Glutamatergic neuron (in vitro differentiated cells): ENCODE data around the gene CPSF3. TPM values are rescaled to one million over a fixed set of nuclear protein-coding genes. Genes with fewer than 3 reads are reported as not detected.

ENCODE experiments used
- DNase-seq: peaks from one replicate; pipeline ENCODE4 v3.0.0; 2022
- H3K27ac Mint-ChIP-seq: one replicate; pipeline ENCODE4 v1.8.0; 2020; ENCODE audit warnings: mild to moderate bottlenecking, mixed read lengths, inconsistent platforms; ENCODE audit not compliant: unreplicated experiment
- H3K27me3 Mint-ChIP-seq: one replicate; pipeline ENCODE4 v1.8.0; 2020; ENCODE audit warnings: mild to moderate bottlenecking, moderate library complexity, mixed read lengths, inconsistent platforms; ENCODE audit not compliant: unreplicated experiment
- H3K36me3 Mint-ChIP-seq: one replicate; pipeline ENCODE4 v1.8.0; 2020; ENCODE audit warnings: mild to moderate bottlenecking, mixed read lengths, inconsistent platforms; ENCODE audit not compliant: unreplicated experiment
- H3K4me1 Mint-ChIP-seq: one replicate; pipeline ENCODE4 v1.8.0; 2020; ENCODE audit warnings: mild to moderate bottlenecking, low read depth, mixed read lengths, inconsistent platforms; ENCODE audit not compliant: unreplicated experiment
- H3K4me3 Mint-ChIP-seq: one replicate; pipeline ENCODE4 v1.8.0; 2020; ENCODE audit warnings: mild to moderate bottlenecking, mixed read lengths, inconsistent platforms; ENCODE audit not compliant: unreplicated experiment
- H3K9me3 Mint-ChIP-seq: one replicate; pipeline ENCODE4 v1.8.0; 2020; ENCODE audit warnings: mild to moderate bottlenecking, moderate library complexity, mixed read lengths, inconsistent platforms; ENCODE audit not compliant: unreplicated experiment
- total RNA-seq: library from RNA; stranded (reverse); fragmentation: NEBNext Ultra II Directional; extraction: Animal tissue kit (Norgen Biotek cat#: 25700); gene quantifications from one replicate; pipeline ENCODE4 v1.2.1, GENCODE V29; 2021; ENCODE audit not compliant: unreplicated experiment
- TF ChIP-seq, protein P1 (sequence below): fragments of 200-600 bp; sonication (generic); IDR thresholded peaks from one replicate; pipeline ENCODE4 v1.5.0; 2021; ENCODE audit not compliant: partially characterized antibody, unreplicated experiment

CPSF3 gene
- total RNA-seq, 1 donor from 2014 or later, result 33.3 TPM

DNA sequence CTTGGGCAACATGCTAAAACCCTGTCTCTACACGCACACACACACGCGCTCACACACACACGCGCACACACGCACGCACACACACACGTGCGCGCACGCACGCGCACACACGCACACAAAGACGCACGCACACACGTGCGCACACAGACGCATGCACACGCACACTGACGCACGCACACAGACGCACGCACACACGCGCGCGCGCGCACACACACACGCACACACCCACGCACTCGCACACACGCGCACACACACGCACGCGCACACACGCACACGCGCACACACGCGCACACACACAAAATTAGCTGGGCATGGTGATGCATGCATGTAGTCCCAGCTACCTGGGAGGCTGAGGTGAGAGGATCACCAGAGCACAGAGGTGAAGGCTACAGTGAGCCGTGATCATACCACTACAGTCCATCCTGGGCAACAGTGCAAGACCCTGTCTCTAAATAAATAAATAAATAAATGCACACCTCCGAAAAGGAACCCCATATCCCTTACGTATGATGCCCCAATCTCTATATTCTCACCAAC is 42.8 kb downstream of the CPSF3 start:
- no peak overlapping the region for H3K4me3 Mint-ChIP-seq
- TF ChIP-seq, protein P1, sequence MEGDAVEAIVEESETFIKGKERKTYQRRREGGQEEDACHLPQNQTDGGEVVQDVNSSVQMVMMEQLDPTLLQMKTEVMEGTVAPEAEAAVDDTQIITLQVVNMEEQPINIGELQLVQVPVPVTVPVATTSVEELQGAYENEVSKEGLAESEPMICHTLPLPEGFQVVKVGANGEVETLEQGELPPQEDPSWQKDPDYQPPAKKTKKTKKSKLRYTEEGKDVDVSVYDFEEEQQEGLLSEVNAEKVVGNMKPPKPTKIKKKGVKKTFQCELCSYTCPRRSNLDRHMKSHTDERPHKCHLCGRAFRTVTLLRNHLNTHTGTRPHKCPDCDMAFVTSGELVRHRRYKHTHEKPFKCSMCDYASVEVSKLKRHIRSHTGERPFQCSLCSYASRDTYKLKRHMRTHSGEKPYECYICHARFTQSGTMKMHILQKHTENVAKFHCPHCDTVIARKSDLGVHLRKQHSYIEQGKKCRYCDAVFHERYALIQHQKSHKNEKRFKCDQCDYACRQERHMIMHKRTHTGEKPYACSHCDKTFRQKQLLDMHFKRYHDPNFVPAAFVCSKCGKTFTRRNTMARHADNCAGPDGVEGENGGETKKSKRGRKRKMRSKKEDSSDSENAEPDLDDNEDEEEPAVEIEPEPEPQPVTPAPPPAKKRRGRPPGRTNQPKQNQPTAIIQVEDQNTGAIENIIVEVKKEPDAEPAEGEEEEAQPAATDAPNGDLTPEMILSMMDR, result no peak
- H3K27ac Mint-ChIP-seq, result no peak overlapping the region
- peaks cover 19% of the 10 kb centered on the region for H3K4me1 Mint-ChIP-seq
- no peak for DNase-seq
- H3K27me3 Mint-ChIP-seq, result peaks cover 5% of the 10 kb centered on the region
- no peaks in the 10 kb centered on the region for H3K9me3 Mint-ChIP-seq
- H3K36me3 Mint-ChIP-seq, result no peaks in the 10 kb centered on the region

DNA sequence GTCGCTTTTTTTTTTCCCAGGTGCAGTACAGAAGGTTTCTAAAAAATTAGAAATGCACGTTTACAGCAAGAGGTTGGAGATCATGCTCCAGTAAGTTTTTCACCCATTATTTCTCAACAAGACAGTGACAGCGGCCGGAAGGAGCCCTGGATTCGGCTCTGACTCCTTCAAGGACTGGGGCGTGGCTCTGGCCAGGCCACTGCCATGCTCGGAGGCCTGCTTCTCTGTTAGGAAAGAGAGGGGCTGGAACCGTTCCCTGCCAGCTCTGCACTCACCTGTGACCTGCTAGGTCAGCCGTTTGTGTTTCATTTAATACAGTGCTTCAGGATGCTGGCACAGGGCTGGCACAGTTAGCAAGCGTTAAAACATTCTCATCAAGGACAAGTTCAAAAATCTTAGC is 44.2 kb downstream of the CPSF3 start:
- DNase-seq, result no peak
- Mint-ChIP-seq H3K36me3 (no peaks in the 10 kb centered on the region), H3K9me3 (no peaks in the 10 kb centered on the region), H3K4me3 (no peak overlapping the region), H3K27me3 (peaks cover 5% of the 10 kb centered on the region), H3K27ac (no peak overlapping the region), H3K4me1 (peaks cover 11% of the 10 kb centered on the region)
- TF ChIP-seq, protein P1, result no peak

DNA sequence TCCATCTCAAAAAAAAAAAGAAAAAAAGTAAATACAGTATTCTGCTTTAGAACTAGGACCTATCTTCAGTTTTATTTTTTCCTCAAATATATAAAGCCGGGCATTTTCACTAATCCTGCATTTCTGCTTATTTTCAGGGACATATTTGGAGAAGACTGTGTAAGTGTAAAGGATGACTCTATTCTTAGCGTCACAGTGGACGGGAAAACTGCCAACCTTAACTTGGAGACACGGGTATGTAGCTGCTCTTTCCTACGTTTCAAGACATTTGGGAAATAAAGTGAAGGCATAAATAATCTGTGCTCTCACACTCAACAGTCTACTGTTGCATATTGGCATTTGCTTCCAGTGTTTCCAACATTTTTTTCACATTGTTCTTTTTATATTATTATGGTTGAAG is 47.8 kb downstream of the CPSF3 start:
- Mint-ChIP-seq H3K9me3 (peaks cover 2% of the 10 kb centered on the region), H3K36me3 (no peaks in the 10 kb centered on the region), H3K4me1 (peaks cover 2% of the 10 kb centered on the region), H3K4me3 (no peak overlapping the region), H3K27me3 (no peaks in the 10 kb centered on the region), H3K27ac (no peak overlapping the region)
- TF ChIP-seq, protein P1, result no peak
- DNase-seq, result no peak

DNA sequence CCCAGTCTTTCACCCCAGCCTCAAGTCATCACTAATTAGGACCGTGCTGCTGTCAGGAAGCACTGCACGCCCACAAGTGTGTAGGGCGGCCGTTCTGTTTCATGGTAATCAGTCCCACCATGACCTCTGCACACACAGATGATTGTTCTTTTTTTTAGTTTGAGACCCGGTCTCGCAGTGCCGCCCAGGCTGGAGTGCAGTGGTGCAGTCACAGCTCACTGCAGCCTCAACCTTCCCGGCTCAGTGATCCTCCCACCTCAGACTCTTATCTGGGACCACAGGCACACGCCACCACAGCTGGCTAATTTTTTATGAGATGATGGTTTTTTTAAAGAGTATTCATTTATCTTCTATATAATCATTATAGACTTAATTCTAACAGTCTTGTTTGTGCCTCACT is 49.1 kb downstream of the CPSF3 start:
- no peaks in the 10 kb centered on the region for H3K36me3 Mint-ChIP-seq
- H3K9me3 Mint-ChIP-seq, result peaks cover 2% of the 10 kb centered on the region
- TF ChIP-seq, protein P1, result no peak
- H3K4me3 Mint-ChIP-seq, result peak overlapping the region; percentile 3
- H3K27me3 Mint-ChIP-seq, result no peaks in the 10 kb centered on the region
- peaks cover 2% of the 10 kb centered on the region for H3K4me1 Mint-ChIP-seq
- DNase-seq, result no peak
- H3K27ac Mint-ChIP-seq, result no peak overlapping the region

DNA sequence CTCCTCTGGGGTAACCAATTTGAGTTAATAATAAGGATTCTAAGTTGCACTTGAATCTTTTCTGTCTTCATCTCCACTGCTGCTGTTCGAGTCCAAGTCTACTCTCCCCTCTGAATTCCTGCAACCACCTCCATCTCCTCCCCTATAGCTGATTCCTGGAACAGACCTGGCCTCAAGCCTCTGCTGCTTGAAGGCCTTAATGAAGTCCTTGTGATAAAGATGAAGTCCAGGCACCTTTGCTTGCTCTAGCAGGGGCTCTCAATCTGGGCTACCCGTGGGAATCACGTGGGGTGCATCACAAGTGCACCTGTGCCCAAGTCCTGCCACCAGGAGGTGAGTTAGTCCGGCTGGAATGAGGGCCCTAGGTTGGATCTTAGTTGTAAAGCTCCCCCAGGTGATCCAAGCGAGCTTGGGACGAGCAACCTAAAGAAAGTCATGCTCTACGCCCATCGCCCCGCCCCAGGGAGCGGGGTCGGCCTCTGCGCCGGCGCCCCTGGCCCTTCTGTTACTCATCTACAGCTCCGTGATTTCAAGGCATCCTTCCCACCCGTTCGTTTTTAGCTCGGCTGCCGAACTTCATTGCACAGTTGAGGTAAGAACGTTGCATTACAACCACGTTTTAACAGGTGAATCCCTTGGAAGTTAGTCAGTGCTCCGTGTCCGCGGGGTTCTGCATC is 50.0 kb downstream of the CPSF3 start:
- Mint-ChIP-seq H3K9me3 (peaks cover 2% of the 10 kb centered on the region), H3K4me1 (peaks cover 2% of the 10 kb centered on the region), H3K36me3 (no peaks in the 10 kb centered on the region), H3K4me3 (peak overlapping the region; percentile 71), H3K27ac (no peak overlapping the region), H3K27me3 (no peaks in the 10 kb centered on the region)
- DNase-seq, result peak; percentile 42
- TF ChIP-seq, protein P1, result no peak
